SK-N-DZ (cell line): ENCODE results near the gene TSPAN9.
"Not testable (repeated sequence)": the region's sequence is repeated elsewhere in the genome, so short reads cannot be mapped to it uniquely, and the experiment has no call there.

Source experiments
- DNase-seq: peaks from one replicate; pipeline ENCODE4 v3.0.0-alpha.2; 2015; ENCODE audit warnings: low spot score

TSPAN9 gene

GRCh38 chr12:3044141-3044630, 33.0 kb upstream of the TSPAN9 start:
- no peak for DNase-seq

- DNase-seq = no peak
These were observed 31.7 kb upstream of the TSPAN9 start for GRCh38 chr12:3045494-3045893.

GRCh38 chr12:3045989-3046388, 31.2 kb upstream of the TSPAN9 start:
- no peak for DNase-seq

GRCh38 chr12:3046441-3047200, 30.6 kb upstream of the TSPAN9 start:
- no peak for DNase-seq

GRCh38 chr12:3047961-3048360, 29.2 kb upstream of the TSPAN9 start:
- peak; percentile 63 for DNase-seq

GRCh38 chr12:3048540-3048939, 28.6 kb upstream of the TSPAN9 start:
- DNase-seq = no peak

- DNase-seq = no peak
These were observed 28.0 kb upstream of the TSPAN9 start for GRCh38 chr12:3049176-3049575.

- no peak for DNase-seq
These were observed 27.4 kb upstream of the TSPAN9 start for GRCh38 chr12:3049611-3050249.

- DNase-seq = no peak
These were observed 22.8 kb upstream of the TSPAN9 start for GRCh38 chr12:3054374-3054773.

- no peak for DNase-seq
These were observed 22.0 kb upstream of the TSPAN9 start for GRCh38 chr12:3055026-3055703.

GRCh38 chr12:3055704-3056467, 21.3 kb upstream of the TSPAN9 start:
- no peak for DNase-seq

GRCh38 chr12:3061059-3061458, 16.1 kb upstream of the TSPAN9 start:
- DNase-seq = no peak

- no peak for DNase-seq
These were observed 15.5 kb upstream of the TSPAN9 start for GRCh38 chr12:3061501-3062215.

- no peak for DNase-seq
These were observed 11.9 kb upstream of the TSPAN9 start for GRCh38 chr12:3065300-3065699.

- not testable (repeated sequence) for DNase-seq
These were observed 11.3 kb upstream of the TSPAN9 start for GRCh38 chr12:3065846-3066245.

- no peak for DNase-seq
These were observed 7.5 kb upstream of the TSPAN9 start for GRCh38 chr12:3069714-3070113.

GRCh38 chr12:3071107-3071506, 6.1 kb upstream of the TSPAN9 start:
- DNase-seq = no peak

GRCh38 chr12:3071710-3072109, 5.5 kb upstream of the TSPAN9 start:
- DNase-seq = no peak

GRCh38 chr12:3073438-3074250, 3.5 kb upstream of the TSPAN9 start:
- DNase-seq = peak; percentile 87

- no peak for DNase-seq
These were observed 1.9 kb upstream of the TSPAN9 start for GRCh38 chr12:3075315-3075714.
